DND-41 (cell line): Measurements from ENCODE around the gene PLOD2.

Source experiments
- ATAC-seq: fragments of 200-7000 bp; cut with Tn5 transposase; 3 replicates; pipeline ENCODE4 v1.9.1; 2021; ENCODE audit warnings: low read depth; ENCODE audit not compliant: insufficient read depth
- DNase-seq: peaks from one replicate; pipeline ENCODE4 v3.0.0-alpha.2; 2020
- H2AFZ ChIP-seq: 2 replicates; pipeline ENCODE4 v1.6.0; 2012; ENCODE audit warnings: low read depth, low read length
- H3K27ac ChIP-seq: 2 replicates; pipeline ENCODE4 v1.5.1; 2012; ENCODE audit warnings: low read length, inconsistent platforms
- H3K27me3 ChIP-seq: fragments of 200-600 bp; sonication (generic); 2 replicates; pipeline ENCODE4 v1.6.0; 2012; ENCODE audit warnings: low read length, mild to moderate bottlenecking, inconsistent platforms; ENCODE audit not compliant: insufficient read depth, poor library complexity
- H3K36me3 ChIP-seq: 2 replicates; pipeline ENCODE4 v1.5.1; 2012; ENCODE audit warnings: low read length, inconsistent platforms; ENCODE audit not compliant: insufficient read depth
- H3K4me1 ChIP-seq: 2 replicates; pipeline ENCODE4 v1.5.1; 2012; ENCODE audit warnings: mild to moderate bottlenecking, low read length; ENCODE audit not compliant: insufficient read depth
- H3K4me2 ChIP-seq: 2 replicates; pipeline ENCODE4 v1.6.0; 2012; ENCODE audit warnings: mild to moderate bottlenecking, moderate library complexity, low read length, inconsistent platforms; ENCODE audit not compliant: insufficient read depth
- H3K4me3 ChIP-seq, 2 experiments: fragments of 200-600 bp in 1 of 2; shearing (Covaris generic) in 1 of 2; 2 replicates each; pipeline ENCODE4 v1.5.1; 2012 to 2016; ENCODE audit warnings: inconsistent platforms in 2 of 2, low read length in 2 of 2, mild to moderate bottlenecking in 2 of 2, low read depth in 1 of 2, moderate library complexity in 1 of 2
- H3K79me2 ChIP-seq: 2 replicates; pipeline ENCODE4 v1.6.0; 2012; ENCODE audit warnings: low read length, inconsistent platforms; ENCODE audit not compliant: insufficient read depth
- H3K9ac ChIP-seq: 2 replicates; pipeline ENCODE4 v1.6.0; 2012; ENCODE audit warnings: low read depth, mild to moderate bottlenecking, inconsistent platforms, low read length, moderate library complexity
- H3K9me3 ChIP-seq: 2 replicates; pipeline ENCODE4 v1.5.1; 2012; ENCODE audit warnings: low read length, moderate library complexity, mild to moderate bottlenecking, inconsistent platforms; ENCODE audit not compliant: insufficient read depth, severe bottlenecking
- H4K20me1 ChIP-seq: 2 replicates; pipeline ENCODE4 v1.6.0; 2012; ENCODE audit warnings: low read length; ENCODE audit not compliant: insufficient read depth
- CTCF ChIP-seq: IDR thresholded peaks from 2 replicates; pipeline ENCODE4 v1.5.1; 2012; ENCODE audit warnings: borderline replicate concordance, low read length, moderate library complexity, mild to moderate bottlenecking; ENCODE audit not compliant: poor library complexity, severe bottlenecking; ENCODE audit errors: extremely low read depth
- EZH2 ChIP-seq: IDR thresholded peaks from 3 replicates; pipeline ENCODE4 v1.6.1; 2012; ENCODE audit warnings: borderline replicate concordance, low read depth, mild to moderate bottlenecking, moderate library complexity, low read length, inconsistent platforms; ENCODE audit not compliant: severe bottlenecking

The PLOD2 gene

GRCh38 chr3:146160964-146161662 is at the start of gene PLOD2:
PLOD2 (minus strand) TSS chr3:146161184; CDS start chr3:146160989, 195 bp downstream.
- Histone ChIP-seq H3K9ac (no peak within 1 kb of the TSS), H3K79me2 (no peaks in the 10 kb centered on the region), H4K20me1 (no peaks in the 10 kb centered on the region), H3K27me3 (no peaks in the 10 kb centered on the region), H3K4me2 (no peak within 1 kb of the TSS), H2AFZ (no peak within 1 kb of the TSS), H3K27ac (no peak within 1 kb of the TSS), H3K36me3 (no peaks in the 10 kb centered on the region), H3K9me3 (no peaks in the 10 kb centered on the region), H3K4me3 (no peak within 1 kb of the TSS), H3K4me1 (no peaks in the 10 kb centered on the region)
- TF ChIP-seq EZH2 (no peak), CTCF (no peak)
- DNase-seq (no peak), ATAC-seq (no peak)

- Histone ChIP-seq H3K4me1 (no peaks in the 10 kb centered on the region), H3K79me2 (no peaks in the 10 kb centered on the region), H3K27me3 (no peaks in the 10 kb centered on the region), H3K27ac (no peak overlapping the region), H2AFZ (no peak overlapping the region), H4K20me1 (no peaks in the 10 kb centered on the region), H3K36me3 (no peaks in the 10 kb centered on the region), H3K9me3 (no peaks in the 10 kb centered on the region), H3K4me2 (no peak overlapping the region), H3K4me3 (no peak overlapping the region), H3K9ac (no peak overlapping the region)
- TF ChIP-seq EZH2: no peak
- no peak for DNase-seq
- ATAC-seq: no peak
Observed at GRCh38 chr3:146209371-146209770, 48.4 kb upstream of the PLOD2 start.

GRCh38 chr3:146203776-146204175 is 42.8 kb upstream of the PLOD2 start:
- no peaks in the 10 kb centered on the region for H3K9me3 ChIP-seq
- no peak for ATAC-seq
- H3K36me3 ChIP-seq: no peaks in the 10 kb centered on the region
- no peak for TF ChIP-seq EZH2
- no peak for TF ChIP-seq CTCF
- H3K9ac ChIP-seq: no peak overlapping the region
- no peak overlapping the region for H3K27ac ChIP-seq
- H3K79me2 ChIP-seq: no peaks in the 10 kb centered on the region
- no peak for DNase-seq
- H3K4me3 ChIP-seq: no peak overlapping the region
- no peak overlapping the region for H3K4me2 ChIP-seq
- H3K27me3 ChIP-seq: no peaks in the 10 kb centered on the region
- no peaks in the 10 kb centered on the region for H4K20me1 ChIP-seq
- H2AFZ ChIP-seq: no peak overlapping the region
- H3K4me1 ChIP-seq: no peaks in the 10 kb centered on the region

- no peaks in the 10 kb centered on the region for H3K9me3 ChIP-seq
- no peaks in the 10 kb centered on the region for H3K79me2 ChIP-seq
- H3K27me3 ChIP-seq: peaks cover 6% of the 10 kb centered on the region
- no peak overlapping the region for H3K4me3 ChIP-seq
- H3K4me1 ChIP-seq: no peaks in the 10 kb centered on the region
- DNase-seq (no peak), ATAC-seq (no peak)
- H3K27ac ChIP-seq: no peak overlapping the region
- H4K20me1 ChIP-seq: no peaks in the 10 kb centered on the region
- H3K36me3 ChIP-seq: no peaks in the 10 kb centered on the region
- H2AFZ ChIP-seq: no peak overlapping the region
- no peak overlapping the region for H3K9ac ChIP-seq
- H3K4me2 ChIP-seq: no peak overlapping the region
- TF ChIP-seq CTCF (no peak), EZH2 (no peak)
Observed at GRCh38 chr3:146200461-146201220, 39.7 kb upstream of the PLOD2 start.
